HG03025 (cell line): ENCODE data around the gene HPCAL4.

Experiments used
- ATAC-seq: cut with Tn5 transposase; IDR thresholded peaks from one replicate; pipeline ENCODE4 v1.9.1; 2021; ENCODE audit warnings: mild to moderate bottlenecking, moderate library complexity; ENCODE audit not compliant: unreplicated experiment, low FRiP score

The HPCAL4 gene

DNA sequence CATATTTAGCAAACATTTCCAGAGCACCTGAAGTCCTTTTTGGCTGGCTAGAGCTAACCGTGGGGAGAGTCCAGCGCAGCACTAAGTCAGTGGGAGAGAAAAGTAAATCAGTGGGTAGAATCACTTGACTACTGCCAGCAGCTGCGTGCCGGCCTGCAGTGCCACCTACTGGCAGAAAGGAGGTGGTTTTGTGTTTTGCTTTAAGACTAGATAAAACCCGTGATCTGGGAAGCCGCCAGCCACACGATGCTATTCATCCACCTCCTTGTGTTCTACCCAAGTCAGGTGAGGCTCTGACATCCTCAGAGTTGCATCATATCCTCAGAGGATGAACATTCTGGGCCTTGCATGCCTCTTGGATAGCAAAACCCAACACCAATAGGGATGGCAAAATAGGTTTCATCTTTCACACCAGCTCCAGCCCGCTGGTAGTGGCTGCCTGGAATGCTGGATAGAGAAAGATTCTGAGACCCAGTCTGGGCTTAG is 37.6 kb downstream of the HPCAL4 start:
- no peak for ATAC-seq

GRCh38 chr1:39652554-39652953 is 38.7 kb downstream of the HPCAL4 start:
- no peak for ATAC-seq

- ATAC-seq: no peak
Measured at GRCh38 chr1:39652105-39652504, 39.1 kb downstream of the HPCAL4 start.

DNA sequence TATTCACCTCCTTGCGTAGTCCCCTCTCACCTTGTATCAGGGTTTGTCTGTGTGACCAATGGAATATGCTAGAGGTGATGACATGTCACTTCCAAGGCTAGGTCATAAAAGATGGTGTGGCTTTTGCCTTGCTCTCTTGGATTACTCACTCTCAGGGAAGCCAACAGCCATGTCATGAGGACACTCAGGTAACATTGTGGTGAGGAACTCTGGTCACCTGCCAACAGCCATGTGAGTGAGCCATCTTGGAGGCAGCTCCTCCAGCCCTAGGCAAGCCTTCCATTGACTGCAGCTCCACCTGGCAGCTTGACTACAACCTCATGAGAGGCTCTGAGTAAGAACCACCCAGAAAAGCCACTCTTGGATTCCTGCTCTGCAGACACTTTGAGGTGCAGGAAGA is 40.8 kb downstream of the HPCAL4 start:
- no peak for ATAC-seq

DNA sequence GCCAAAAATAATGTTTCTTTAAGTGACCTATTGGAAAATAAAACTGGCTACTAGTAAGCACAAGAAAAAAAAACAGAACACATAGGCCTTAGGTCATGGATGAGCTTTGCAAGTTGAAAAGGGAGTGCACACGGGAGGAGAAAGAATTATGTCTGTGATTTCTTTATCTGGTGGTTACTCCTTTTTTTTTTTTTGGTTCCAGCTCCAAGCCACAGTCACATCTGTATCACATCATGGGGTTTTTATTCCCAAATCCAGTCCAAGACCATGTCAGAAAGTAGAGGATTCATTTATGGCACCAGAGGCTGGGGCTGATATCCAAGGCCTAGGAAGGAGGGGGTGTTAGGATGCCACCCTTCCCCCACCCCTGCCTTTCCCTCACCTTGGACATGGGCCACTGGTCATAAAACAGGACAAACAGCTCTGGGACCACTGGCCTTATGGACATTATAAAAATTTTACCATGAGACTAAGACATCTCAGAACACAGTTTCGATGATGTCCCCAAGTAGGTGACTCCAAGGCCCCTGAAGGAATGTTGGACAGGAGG is 41.5 kb downstream of the HPCAL4 start:
- no peak for ATAC-seq

DNA sequence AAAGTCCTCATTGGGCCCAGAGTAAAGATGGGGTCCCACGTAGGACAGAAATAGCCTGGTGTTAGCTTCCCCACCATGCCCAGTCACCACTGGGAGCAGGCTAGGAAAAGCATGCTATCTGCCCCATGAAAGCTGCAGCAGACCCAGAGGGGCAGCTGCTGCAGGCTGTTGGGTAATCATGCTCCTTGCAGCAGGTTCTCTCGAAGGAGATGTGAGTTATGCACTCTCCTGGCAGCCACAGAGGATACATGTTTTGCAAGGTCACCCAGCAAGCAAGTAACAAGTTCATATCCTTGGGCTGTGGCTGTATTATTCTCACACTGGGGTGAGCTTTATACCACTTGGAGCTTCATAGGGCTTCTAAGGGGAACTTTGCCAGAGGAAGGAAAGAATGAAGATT is 42.7 kb downstream of the HPCAL4 start:
- ATAC-seq: no peak

DNA sequence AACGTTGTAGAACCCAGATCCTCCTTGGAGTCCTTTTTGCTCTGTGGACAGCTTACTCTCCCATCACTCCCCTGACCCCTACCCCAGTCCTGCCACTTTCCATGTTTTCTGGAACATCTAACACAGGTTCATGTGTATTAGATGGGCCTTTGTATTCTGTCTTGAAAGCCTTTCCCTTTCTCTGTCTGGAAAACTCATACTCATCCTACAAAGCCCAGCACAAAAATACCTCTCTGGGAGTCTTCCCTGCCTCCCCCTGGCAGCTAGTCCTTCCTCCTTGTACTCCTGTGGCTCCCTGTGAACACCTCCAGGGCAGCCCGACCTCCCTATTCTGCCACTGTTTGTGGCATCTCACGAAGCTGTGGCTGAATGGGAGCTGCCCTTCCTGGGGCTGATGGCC is 44.0 kb downstream of the HPCAL4 start:
- no peak for ATAC-seq

DNA sequence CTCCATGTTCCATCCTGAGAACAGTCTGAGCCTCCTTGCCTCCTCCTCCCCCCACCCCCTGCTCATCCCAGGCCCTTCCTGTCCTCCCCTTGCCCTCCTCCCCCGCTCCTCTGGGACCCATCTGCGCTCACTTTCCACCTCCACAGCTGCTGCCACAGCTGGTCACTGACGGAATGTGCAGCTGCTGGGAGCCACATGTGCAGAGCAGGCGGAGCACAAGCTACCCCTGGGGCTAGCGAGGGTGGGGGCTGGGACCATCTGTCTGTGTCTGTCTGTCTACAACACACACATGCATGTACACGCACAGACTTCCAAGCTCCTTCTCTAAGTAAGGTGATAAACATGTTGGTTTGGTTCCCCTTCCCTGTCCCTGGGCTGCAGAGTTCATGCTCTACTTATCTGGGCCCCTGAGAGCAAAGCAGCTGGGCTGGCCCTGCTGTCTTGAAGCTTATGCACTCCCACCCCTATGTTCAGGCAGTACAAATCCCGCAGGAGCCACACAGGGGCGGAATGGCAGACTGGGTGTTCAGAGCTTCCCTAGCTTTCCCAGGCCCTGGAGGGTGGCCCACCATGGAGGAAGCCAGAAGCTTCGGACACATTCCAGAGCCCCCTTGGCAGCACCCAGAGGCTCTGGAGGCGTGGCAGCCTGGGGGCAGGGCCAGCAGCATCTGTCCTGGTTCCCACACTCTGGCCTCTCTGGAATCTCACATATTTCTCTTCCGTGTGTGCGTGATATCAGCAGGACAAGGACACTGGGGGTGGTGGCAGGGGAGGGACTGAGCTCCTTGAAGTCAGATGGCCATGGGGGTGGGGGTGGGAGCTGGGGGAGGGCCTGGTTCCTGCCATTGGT is 44.8 kb downstream of the HPCAL4 start:
- ATAC-seq: no peak

GRCh38 chr1:39645411-39646043 is 45.7 kb downstream of the HPCAL4 start:
- no peak for ATAC-seq

DNA sequence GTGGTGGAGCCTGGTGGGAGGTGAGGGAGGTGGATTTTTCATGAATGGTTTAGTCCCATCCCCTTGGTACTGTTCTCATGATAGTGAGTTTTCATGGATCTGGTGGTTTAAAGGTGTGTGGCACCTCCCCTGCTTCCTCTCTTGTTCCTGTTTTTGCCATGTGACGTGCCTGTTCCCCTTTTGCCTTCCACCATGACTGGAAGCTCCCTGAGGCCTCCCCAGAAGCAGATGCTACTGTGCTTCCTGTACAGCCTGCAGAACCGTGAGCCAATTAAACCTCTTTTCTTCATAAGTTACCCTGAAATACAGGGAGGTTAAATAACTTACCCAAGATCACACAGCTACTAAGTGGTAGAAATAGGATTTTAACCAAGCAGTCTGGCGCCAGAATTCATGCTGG is 47.5 kb downstream of the HPCAL4 start:
- ATAC-seq: no peak

DNA sequence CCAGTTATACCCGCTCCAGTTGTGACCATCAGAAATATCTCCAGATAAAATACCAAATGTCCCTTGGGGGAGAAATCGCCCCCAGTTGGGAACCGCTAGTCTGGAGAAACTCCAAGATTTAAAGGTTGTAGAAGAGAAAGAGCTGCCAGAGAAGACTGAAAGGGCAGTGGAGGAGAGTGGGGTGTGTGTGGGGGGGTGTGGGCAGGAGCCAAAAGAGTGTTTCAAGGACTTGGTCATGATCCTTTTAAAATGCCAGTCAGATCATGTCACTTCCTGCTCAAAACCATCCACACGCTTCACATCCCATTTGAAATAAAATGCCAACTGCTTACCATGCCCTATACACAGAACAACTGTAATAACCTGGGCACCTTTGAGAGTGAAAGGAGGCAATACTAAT is 48.4 kb downstream of the HPCAL4 start:
- no peak for ATAC-seq

- ATAC-seq: no peak
Measured at GRCh38 chr1:39640861-39641260, 50.4 kb downstream of the HPCAL4 start.

- ATAC-seq: no peak
Measured at GRCh38 chr1:39639305-39640130, 51.7 kb downstream of the HPCAL4 start, which contains the start of gene HEYL. Gene HEYL, minus strand, starts transcription at chr1:39639643. Its CDS starts 18 bp downstream, at chr1:39639625.

- no peak for ATAC-seq
Measured at GRCh38 chr1:39638965-39639304, 52.3 kb downstream of the HPCAL4 start.

DNA sequence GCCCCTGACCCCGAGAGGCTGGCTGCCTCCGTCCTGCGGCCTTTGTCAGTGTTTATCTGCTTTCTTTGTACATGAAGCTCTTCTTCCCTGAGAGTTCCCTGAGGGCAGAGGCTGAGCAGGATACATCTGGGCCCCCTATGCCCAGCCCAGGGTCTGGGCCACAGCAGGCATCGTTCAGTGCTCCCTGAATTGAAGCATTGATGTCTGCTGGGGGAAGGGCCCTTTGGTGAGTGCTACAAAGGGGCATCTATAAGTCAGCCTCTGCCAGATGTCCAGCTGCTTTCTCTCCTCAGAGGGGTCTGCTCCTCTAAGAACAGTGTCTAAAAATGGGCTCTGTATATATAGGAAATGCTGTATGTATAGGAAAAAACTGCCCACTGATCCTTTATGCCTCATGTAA is 53.9 kb downstream of the HPCAL4 start:
- no peak for ATAC-seq

- ATAC-seq: no peak
Measured at GRCh38 chr1:39635871-39636210, 55.4 kb downstream of the HPCAL4 start.

- ATAC-seq: no peak
Measured at GRCh38 chr1:39635205-39635870, 55.9 kb downstream of the HPCAL4 start.

GRCh38 chr1:39633422-39633821 is 57.8 kb downstream of the HPCAL4 start:
- no peak for ATAC-seq

DNA sequence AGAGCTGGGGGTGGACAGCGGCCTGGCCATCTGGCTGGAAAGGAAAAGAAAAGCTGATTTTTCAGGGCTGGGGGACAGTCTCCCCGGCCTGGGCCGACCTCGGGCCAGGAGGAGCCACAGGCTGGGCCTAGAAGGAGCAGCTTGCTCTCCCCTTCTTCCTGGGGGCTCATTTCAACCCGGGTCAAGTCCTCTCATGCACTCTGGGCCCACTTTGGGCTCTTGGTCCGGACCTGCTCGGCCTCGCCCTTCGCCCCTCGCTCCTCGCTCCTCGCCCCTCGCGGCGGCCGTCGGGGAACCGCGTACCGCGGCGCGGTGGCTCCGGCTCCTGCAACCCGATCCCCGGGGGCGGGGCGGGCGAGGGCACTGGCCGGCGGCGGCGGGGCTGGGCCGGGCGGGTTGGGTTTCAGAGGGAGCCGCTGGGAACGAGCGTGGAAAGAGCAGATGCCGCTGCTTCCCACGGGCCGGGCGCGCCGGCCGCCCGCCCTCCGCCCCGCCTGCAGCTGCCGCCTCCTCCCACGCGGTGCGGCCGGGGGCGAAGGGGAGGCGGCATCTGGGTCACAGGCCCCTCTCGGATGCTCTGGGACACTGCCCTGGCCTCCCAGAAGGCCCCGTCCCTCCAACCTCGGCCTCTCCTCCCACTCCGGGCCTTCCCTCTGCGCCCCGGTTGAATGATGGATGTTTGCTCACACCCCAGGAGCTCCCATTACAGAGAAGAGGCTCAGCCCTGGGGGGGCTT is 58.4 kb downstream of the HPCAL4 start:
- no peak for ATAC-seq

DNA sequence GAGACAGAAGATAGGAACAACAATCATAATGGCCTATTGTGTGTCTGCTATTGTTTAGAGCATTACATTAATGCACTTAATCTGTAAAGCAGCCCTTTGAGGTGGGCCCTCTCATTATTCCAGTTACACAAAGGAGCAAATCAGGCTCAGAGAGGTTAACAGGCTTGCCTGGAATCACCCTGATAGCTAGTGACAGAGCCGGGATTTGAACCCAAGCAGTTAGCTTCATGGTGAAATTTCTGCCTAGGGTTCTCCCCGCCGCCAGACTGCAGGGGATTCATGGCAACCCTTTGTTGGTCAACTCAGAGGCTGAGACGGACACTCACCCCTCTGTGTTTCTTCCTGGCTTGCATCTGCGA is 58.9 kb downstream of the HPCAL4 start:
- no peak for ATAC-seq
